Endometrial microvascular endothelial cells (primary cell): Measurements from ENCODE around the gene TRPM2. TPM values are rescaled to one million over a fixed set of nuclear protein-coding genes. Genes with fewer than 3 reads are reported as not detected.
"Not testable (repeated sequence)": the region's sequence is repeated elsewhere in the genome, so short reads cannot be mapped to it uniquely, and the experiment has no call there.

Experiments
- in situ Hi-C: cut with HindIII; loops from 2 replicates; pipeline ENCODE4 v1.10.0; 2017; ENCODE audit warnings: low sequenced_read_pairs, low pct_unique_long_range_greater_than_20kb; ENCODE audit errors: inconsistent ontology term
- total RNA-seq: library from RNA; depleted of rRNA; stranded (reverse); fragments of >200 nt; gene quantifications from one replicate; pipeline ENCODE4 v1.2.3, GENCODE V29; 2015; ENCODE audit errors: inconsistent ontology term

Gene TRPM2
- total RNA-seq, 1 donor from 2014 or later: 19.0 TPM

GRCh38 chr21:44403106-44404020, 49.9 kb downstream of the TRPM2 start:
- in situ Hi-C loops: no loop called here

GRCh38 chr21:44404482-44404881, 51.1 kb downstream of the TRPM2 start:
- in situ Hi-C loops: not testable (repeated sequence)

GRCh38 chr21:44405091-44405947, 51.9 kb downstream of the TRPM2 start:
- in situ Hi-C loops: no loop called here

- in situ Hi-C loops: no loop called here
Observed at GRCh38 chr21:44405948-44406872, 52.8 kb downstream of the TRPM2 start.

- in situ Hi-C loops: no loop called here
Observed at GRCh38 chr21:44406953-44407352, 53.5 kb downstream of the TRPM2 start.

GRCh38 chr21:44407493-44407892, 54.1 kb downstream of the TRPM2 start:
- in situ Hi-C loops: no loop called here

GRCh38 chr21:44408226-44408625, 54.8 kb downstream of the TRPM2 start:
- in situ Hi-C loops: no loop called here

- in situ Hi-C loops: no loop called here
Observed at GRCh38 chr21:44413566-44414290, 60.3 kb downstream of the TRPM2 start.

- in situ Hi-C loops: no loop called here
Observed at GRCh38 chr21:44414291-44415072, 61.1 kb downstream of the TRPM2 start.

- in situ Hi-C loops: no loop called here
Observed at GRCh38 chr21:44415073-44416025, 61.9 kb downstream of the TRPM2 start.

GRCh38 chr21:44416193-44416592, 62.8 kb downstream of the TRPM2 start:
- in situ Hi-C loops: no loop called here

GRCh38 chr21:44417621-44418107, 64.2 kb downstream of the TRPM2 start:
- in situ Hi-C loops: not testable (repeated sequence)

GRCh38 chr21:44418108-44418875, 64.9 kb downstream of the TRPM2 start:
- in situ Hi-C loops: no loop called here

- in situ Hi-C loops: no loop called here
Observed at GRCh38 chr21:44418876-44419230, 65.4 kb downstream of the TRPM2 start.

GRCh38 chr21:44419679-44420078, 66.3 kb downstream of the TRPM2 start:
- in situ Hi-C loops: no loop called here
